Osteocyte (in vitro differentiated cells): ENCODE results near the gene ERCC6L. TPM values are rescaled to one million over a fixed set of nuclear protein-coding genes. Genes with fewer than 3 reads are reported as not detected.

Experiments used
- DNase-seq: peaks from one replicate; pipeline ENCODE4 v3.0.0; 2021; ENCODE audit warnings: mixed read lengths; ENCODE audit not compliant: unreplicated experiment; ENCODE audit errors: extremely low spot score
- H3K27ac Mint-ChIP-seq: one replicate; pipeline ENCODE4 v1.8.0; 2021; ENCODE audit warnings: mild to moderate bottlenecking, mixed read lengths; ENCODE audit not compliant: unreplicated experiment
- H3K27me3 Mint-ChIP-seq: one replicate; pipeline ENCODE4 v1.8.0; 2021; ENCODE audit warnings: mixed read lengths; ENCODE audit not compliant: unreplicated experiment
- H3K36me3 Mint-ChIP-seq: one replicate; pipeline ENCODE4 v1.8.0; 2021; ENCODE audit warnings: mixed read lengths; ENCODE audit not compliant: unreplicated experiment
- H3K4me1 Mint-ChIP-seq: one replicate; pipeline ENCODE4 v1.8.0; 2021; ENCODE audit warnings: mixed read lengths; ENCODE audit not compliant: unreplicated experiment
- H3K4me3 Mint-ChIP-seq: one replicate; pipeline ENCODE4 v1.8.0; 2021; ENCODE audit warnings: mild to moderate bottlenecking, moderate library complexity, mixed read lengths; ENCODE audit not compliant: unreplicated experiment
- H3K9me3 Mint-ChIP-seq: one replicate; pipeline ENCODE4 v1.8.0; 2021; ENCODE audit warnings: mixed read lengths; ENCODE audit not compliant: unreplicated experiment
- CTCF ChIP-seq: fragments of 200-600 bp; sonication (generic); IDR thresholded peaks from 2 replicates; pipeline ENCODE4 v1.5.0; 2021; ENCODE audit warnings: antibody characterized with exemption, mild to moderate bottlenecking, moderate library complexity
- total RNA-seq: library from RNA; stranded (reverse); gene quantifications from 2 replicates; pipeline ENCODE4 v1.2.1, GENCODE V29; 2021

The ERCC6L gene
- total RNA-seq, 1 donor from 2014 or later: 1.3 TPM

GRCh38 chrX:72253686-72254085 is 14.9 kb upstream of the ERCC6L start:
- no peak for DNase-seq
- Mint-ChIP-seq H3K27me3 (peaks cover 3% of the 10 kb centered on the region), H3K4me3 (no peak overlapping the region), H3K36me3 (no peaks in the 10 kb centered on the region), H3K9me3 (no peaks in the 10 kb centered on the region), H3K4me1 (peaks cover 17% of the 10 kb centered on the region), H3K27ac (no peak overlapping the region)
- no peak for TF ChIP-seq CTCF

GRCh38 chrX:72247206-72247942 is 8.5 kb upstream of the ERCC6L start:
- Mint-ChIP-seq H3K4me1 (peaks cover 12% of the 10 kb centered on the region), H3K9me3 (no peaks in the 10 kb centered on the region), H3K36me3 (no peaks in the 10 kb centered on the region), H3K27ac (no peak overlapping the region), H3K4me3 (no peak overlapping the region), H3K27me3 (no peaks in the 10 kb centered on the region)
- no peak for DNase-seq
- TF ChIP-seq CTCF: no peak

- Mint-ChIP-seq H3K27ac (no peak overlapping the region), H3K4me1 (peaks cover 12% of the 10 kb centered on the region), H3K4me3 (no peak overlapping the region), H3K36me3 (no peaks in the 10 kb centered on the region), H3K9me3 (no peaks in the 10 kb centered on the region), H3K27me3 (no peaks in the 10 kb centered on the region)
- TF ChIP-seq CTCF: peak; percentile 72
- peak; percentile 86 for DNase-seq
These were observed 6.7 kb upstream of the ERCC6L start for GRCh38 chrX:72245461-72246089.

- Mint-ChIP-seq H3K4me1 (peaks cover 16% of the 10 kb centered on the region), H3K4me3 (no peak overlapping the region), H3K36me3 (no peaks in the 10 kb centered on the region), H3K9me3 (no peaks in the 10 kb centered on the region), H3K27me3 (no peaks in the 10 kb centered on the region), H3K27ac (peak overlapping the region; percentile 32)
- no peak for DNase-seq
- no peak for TF ChIP-seq CTCF
These were observed 4.6 kb upstream of the ERCC6L start for GRCh38 chrX:72243472-72243871.

- no peaks in the 10 kb centered on the region for H3K9me3 Mint-ChIP-seq
These were observed 2.1 kb upstream of the ERCC6L start for GRCh38 chrX:72240976-72241375.

More at GRCh38 chrX:72240976-72241375, 2.1 kb upstream of the ERCC6L start:
- Mint-ChIP-seq H3K36me3 (no peaks in the 10 kb centered on the region), H3K27me3 (no peaks in the 10 kb centered on the region), H3K27ac (no peak overlapping the region), H3K4me1 (peaks cover 26% of the 10 kb centered on the region), H3K4me3 (no peak overlapping the region)
- DNase-seq: no peak
- TF ChIP-seq CTCF: no peak
